ENCODE measurements around the gene CNIH2.
A peak's percentile ranks its signal among the peaks of the same experiment; 100 is the strongest.
"Not testable (repeated sequence)": the region's sequence is repeated elsewhere in the genome, so short reads cannot be mapped to it uniquely, and the experiment has no call there.

The CNIH2 gene

GRCh38 chr11:66316849-66317251 is 38.9 kb downstream of the CNIH2 start, which contains the start of gene CD248:
Gene CD248, minus strand, starts transcription at chr11:66317044. Its CDS starts 17 bp downstream, at chr11:66317027.
- no peak for DNase-seq

- DNase-seq, result no peak
These were observed 39.3 kb downstream of the CNIH2 start for GRCh38 chr11:66317322-66317722.

GRCh38 chr11:66317723-66318599 is 40.0 kb downstream of the CNIH2 start:
- DNase-seq, result no peak

GRCh38 chr11:66318600-66318970 is 40.6 kb downstream of the CNIH2 start:
- DNase-seq, result no peak

- not testable (repeated sequence) for DNase-seq
These were observed 42.3 kb downstream of the CNIH2 start for GRCh38 chr11:66320289-66320688.

GRCh38 chr11:66320748-66321147 is 42.8 kb downstream of the CNIH2 start:
- DNase-seq, result not testable (repeated sequence)

DNA sequence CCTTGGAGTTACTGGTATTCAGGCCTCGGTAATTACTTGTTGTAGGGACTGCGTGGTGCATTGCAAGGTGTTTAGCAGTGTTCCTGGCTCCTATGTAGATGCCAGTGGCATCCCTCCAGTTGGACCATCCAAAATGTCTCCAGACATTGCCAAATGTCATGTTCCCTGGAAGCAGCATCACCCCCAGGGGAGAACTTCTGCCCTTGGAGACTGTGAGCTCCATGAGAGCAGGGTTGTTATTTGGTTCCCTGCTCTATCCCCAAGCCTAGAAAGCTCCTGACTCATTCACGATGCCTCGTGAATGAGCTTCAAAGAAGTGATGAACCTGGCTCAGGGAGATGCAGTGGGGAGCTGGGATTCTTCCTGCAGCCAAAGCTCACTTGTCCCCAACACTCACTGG is 43.6 kb downstream of the CNIH2 start:
- no peak for DNase-seq

DNA sequence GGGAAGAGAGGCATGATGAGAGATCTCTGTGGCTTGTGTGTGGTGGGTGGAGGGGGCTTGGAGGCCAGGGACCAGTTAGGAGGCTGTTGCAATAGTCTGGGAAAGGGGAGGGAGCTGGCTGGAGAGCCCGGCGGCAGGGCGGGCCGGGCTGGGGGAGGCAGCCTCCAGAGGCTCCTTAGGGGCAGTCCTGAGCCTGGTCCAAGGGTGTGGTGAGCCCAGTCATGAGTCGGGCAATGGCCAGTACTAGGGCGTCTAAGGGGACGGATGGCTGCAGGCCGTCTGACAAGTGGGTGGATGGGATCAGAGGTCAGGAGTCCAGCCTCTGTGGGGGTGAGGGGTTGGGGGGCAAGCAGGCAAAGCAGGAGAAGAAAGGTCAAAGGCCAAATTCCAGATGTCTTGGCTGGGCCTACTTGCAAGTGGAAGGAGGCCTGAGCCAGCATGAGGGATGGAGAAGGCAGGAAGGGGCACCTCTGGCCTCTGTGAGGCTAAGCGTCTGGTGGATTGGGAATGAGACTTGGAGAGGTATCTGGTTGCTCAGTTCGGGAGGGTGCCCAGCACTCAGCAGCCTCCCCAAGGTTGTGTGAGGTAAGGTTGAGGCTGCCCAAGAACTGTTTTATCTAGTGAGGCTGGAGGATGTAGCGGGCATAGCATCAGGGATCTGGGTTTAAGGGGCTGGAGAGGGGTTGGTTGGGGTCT is 44.9 kb downstream of the CNIH2 start:
- no peak for DNase-seq

- DNase-seq, result no peak
These were observed 45.7 kb downstream of the CNIH2 start for GRCh38 chr11:66323684-66324083.

- no peak for DNase-seq
These were observed 46.7 kb downstream of the CNIH2 start for GRCh38 chr11:66324664-66325063.

DNA sequence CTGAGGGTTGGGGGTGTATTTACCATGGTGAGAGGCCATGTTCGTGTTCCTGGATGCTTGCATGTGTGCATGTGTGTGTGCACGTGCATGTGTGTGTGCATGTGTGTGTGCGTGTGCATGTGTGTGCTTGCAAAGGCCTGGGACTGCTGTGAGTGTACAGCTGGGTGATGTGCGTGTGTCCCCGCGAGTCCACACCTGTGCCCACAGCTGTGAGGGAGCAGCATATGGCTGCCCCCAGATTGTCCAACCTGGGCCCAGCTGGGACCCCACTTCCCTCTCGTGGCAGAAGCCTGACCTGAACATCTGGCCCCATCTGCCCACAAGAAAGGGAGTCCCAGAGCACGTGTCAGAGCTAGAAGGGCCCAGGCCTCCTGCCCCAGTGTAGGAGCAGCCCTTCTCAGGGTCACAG is 47.3 kb downstream of the CNIH2 start:
- DNase-seq, result no peak

DNA sequence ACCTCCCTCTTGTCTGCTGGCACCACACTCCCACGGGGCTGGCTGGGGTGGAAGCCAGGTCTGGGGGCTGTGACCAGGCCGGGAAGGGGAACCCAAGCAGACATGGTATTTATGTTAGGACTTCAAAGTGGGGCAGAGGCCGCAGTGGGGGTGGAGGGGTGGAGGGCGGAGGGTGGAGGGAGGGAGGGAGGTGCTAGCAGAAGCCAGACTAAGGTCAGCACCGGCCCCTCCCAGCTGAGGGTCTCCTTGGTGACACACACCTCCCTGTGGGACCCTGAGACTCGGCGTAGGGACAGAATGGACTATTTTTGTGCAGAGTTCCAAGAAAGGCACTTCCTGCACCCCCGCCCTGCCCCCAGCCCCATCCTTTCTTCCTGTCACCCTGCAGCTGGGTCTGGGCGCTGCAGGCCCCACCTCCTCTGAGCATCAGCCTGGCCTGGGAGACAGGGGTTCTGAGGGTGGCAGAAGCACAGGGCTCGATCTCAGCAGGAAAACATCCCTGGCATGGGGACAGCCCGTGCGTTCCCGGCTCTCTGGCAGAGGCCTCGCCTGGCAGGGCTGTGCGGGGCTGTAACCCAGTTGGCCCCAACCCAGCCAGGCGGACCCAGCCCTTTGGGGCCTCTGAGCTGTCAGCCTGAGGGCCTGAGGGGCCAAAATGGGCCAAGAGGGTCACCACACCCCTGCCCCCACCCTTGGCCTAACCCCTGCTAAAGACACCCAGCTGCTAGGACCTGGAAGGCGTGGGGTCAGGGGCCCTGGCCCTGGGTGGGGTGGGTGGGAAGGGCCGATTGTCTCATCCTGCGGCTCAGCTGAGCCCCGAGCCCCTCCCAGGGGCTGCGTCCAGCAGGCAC is 48.5 kb downstream of the CNIH2 start:
- no peak for DNase-seq

DNA sequence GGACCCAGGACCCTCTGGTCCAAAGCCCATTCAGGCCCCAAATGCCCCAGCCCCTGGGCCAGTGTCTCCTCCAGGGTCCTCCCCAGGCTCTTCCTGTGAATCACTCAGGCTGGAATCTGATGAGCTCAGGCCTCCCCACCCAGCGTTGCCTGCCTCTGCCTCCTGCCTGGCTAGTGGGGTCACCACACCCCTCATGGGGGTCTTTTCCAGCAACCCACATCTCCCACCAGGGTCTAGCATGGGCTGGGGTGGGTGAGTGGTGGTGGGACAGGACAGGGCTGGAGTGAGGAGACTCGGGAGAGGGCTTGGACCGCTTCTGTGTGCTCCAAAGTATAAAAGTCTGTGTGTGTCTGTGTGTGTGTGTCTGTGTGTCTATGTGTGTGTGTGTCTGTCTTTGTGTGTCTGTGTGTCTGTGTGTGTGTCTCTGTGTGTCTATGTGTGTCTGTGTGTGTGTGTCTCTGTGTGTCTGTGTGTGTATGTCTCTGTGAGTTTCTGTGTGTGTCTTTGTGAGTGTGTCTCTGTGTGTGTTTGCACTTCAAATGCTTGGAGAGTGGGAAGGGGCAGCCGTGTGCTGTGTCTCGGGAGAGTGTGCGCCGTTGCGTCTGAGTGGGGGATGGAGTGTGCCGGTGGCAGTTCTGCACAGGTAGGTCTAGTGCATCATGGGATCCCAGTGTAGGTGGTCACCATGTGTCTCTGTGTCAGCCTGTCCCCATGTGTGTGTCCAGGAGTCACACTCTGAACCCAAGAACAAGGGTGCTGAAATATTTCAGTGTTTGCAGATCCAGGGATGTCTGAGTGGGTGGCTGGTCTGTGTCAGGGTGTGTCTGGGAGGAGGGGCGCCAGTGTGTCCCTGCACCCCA is 49.4 kb downstream of the CNIH2 start:
- DNase-seq, result no peak

DNA sequence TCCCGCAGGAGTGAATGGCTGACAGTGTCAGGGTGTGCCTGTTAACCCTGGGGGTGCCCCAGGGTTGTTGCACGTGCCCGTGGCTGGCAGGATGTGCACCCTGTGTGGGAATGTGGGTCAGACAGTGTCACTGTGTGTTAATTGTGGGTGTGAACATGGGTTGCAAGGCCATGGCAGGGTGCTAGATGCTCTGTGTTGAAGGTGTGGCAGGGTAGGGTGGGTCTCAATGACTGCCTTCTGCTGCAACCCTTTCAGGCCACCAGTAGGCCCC is 50.0 kb downstream of the CNIH2 start:
- DNase-seq, result no peak

DNA sequence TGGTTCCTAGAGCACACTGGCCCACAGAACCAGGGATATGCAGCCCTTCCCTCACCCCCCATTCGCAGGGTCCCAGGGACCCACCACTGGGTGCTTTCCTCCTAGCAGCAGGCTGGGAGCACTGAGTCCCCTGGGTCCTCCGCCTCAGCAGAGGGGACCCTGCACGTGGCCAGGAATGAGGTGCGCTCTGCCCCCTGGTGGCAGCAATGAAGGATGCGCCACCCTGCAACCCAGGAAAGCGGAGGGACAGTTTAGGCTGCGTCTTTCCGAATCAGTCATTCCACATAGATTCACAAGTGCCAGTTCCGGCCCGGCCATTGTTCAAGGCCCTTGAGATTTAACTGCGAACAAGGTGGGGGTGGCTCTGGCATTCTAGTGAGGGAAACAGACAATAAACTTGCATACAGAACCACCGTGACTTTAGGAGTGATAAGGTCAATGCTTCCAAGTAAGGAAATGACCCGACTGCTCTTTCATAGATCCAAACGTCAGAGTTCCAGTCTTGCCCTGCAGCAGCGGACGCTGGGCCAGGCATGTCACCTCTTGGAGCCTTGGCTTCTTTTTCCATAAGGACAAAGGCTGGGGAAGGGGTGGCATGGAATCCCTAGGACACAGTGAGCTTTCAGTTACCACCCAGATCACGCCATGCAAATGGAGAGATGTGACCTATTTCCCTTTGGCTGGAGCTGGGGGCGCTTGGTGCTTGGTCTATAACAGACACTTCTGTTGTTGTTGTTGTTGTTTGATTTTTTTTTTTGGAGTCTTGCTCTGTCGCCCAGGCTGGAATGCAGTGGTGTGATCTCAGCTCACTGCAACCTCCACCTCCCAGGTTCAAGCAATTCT is 50.5 kb downstream of the CNIH2 start:
- DNase-seq, result peak; percentile 92

GRCh38 chr11:66329165-66329673 is 51.2 kb downstream of the CNIH2 start:
- no peak for DNase-seq

DNA sequence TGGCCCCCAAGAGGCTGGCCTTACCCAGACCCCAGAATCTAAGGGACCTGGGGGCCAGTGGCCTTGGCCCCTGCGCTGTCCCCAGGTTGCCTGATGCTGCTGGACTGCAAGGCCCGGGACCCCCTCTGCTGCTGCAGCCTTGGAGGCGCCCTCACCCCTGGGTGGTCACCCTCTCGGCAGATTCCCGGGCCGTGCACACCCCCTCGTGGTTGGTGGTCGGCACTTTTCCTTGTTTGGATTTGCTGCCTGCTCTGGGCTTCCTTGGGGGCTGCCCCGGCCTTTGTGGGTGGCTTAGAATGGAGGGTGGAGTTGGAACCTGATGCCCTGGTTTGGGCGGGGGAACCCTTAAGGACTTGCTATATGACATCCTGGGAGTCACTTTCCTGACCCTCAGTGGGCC is 53.0 kb downstream of the CNIH2 start:
- no peak for DNase-seq

GRCh38 chr11:66331542-66332370 is 53.8 kb downstream of the CNIH2 start:
- no peak for DNase-seq

DNA sequence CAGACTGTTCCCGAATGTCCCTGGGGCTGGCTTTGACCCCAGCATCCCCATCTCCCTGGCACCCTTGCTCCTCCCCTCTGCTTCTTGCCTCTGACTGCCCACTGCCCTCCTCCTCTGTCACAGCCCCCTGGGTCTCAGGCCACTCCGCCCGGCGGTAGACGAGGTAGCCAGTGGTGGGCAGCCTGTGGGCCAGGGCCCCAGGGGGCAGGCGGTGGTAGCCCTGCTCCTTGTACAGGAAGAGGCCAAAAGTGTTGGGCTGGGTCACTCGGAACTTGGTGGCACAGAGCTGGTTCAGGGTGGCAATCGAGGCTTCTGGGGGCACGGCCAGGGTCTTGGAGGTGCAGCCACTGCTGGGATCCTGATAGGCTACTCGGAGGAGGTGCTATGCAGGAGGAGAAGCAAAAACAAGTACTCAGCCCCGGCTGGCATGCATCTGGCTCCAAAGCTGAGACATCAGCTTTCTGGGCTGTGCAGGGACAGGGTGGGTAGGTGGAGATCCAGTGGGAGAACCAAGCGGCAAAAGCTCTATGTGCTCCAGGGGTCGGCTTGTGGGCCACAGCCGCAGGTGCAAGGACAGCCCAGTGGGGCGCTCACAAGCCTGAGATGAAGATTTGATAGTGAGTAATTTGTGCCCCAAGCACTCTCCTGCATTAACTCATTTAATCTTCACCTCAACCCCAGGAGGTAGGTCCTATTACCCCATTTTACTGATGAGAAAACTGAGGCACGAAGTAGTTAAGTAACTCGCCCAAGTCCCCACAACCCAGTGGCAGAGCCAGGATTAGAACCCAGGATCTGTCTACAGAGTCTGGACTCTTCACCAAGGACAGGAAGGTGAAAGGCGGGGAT is 54.6 kb downstream of the CNIH2 start:
- DNase-seq, result no peak
